Coronary artery (tissue), 2 donors: Measurements from ENCODE around the gene AJM1.
"Not testable (repeated sequence)": the region's sequence is repeated elsewhere in the genome, so short reads cannot be mapped to it uniquely, and the experiment has no call there.

ENCODE experiments used
- DNase-seq: peaks from one replicate; pipeline ENCODE4 v3.0.0-alpha.2; 2017; ENCODE audit warnings: low spot score
- H3K27ac ChIP-seq, 2 donors: fragments of 200-600 bp; sonication (generic); one replicate each; pipeline ENCODE4 v1.5.1; 2016 to 2019
- H3K4me3 ChIP-seq: fragments of 200-600 bp; sonication (generic); 2 replicates; pipeline ENCODE4 v1.5.1; 2016; ENCODE audit warnings: mild to moderate bottlenecking, moderate library complexity
- TF ChIP-seq, protein P1 (sequence below): fragments of 200-600 bp; sonication (generic); IDR thresholded peaks from one replicate; pipeline ENCODE4 v1.5.1; 2019; ENCODE audit warnings: antibody characterized with exemption

AJM1 gene

DNA sequence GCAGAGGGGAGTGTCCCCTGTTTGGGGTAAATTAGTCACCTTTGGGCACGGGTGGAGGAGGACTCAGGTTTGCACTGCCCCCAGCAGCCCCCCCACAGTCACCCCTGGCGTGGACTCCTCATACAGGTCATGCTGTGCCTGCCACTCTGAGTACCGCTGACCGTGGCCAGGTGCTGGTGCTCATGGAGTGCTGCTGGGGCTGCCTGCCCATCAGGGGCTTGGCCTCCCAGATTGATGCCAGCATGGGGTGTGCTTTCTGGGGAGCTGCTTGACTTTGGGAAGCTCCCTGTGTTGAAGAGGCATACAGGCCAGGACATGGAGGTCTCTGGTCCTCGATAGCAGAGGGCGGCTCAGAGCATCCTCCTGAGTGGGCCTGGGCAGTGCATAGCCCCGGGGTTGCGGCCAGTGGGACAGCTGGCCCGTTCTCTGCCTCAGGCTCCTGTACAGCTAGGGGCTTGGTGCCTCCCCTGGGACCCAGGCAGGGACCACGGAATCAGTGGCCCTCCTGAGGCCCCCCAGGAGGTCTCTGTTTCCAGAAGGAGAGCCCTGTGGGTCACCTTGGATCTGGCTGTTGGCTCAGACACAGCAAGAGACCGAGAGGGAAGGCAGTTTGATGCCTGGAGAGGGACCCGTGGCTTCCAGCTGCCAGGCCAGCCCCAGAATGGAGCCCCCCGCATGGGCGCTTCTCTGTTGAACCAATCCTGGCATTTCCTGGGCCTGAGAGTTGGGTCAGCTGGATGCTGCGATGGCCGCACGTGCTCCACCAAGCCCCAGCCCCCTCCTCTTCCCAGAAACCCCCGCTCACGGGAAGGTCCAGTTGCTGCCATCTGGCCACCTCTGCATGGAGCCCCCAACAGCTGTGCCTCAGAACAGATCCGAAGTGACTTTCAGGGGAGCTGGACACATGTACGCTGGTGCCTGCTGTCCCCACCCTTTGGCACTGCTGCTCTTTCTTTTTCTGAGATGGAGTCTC lies 6.1 kb upstream of the AJM1 start:
- H3K4me3 ChIP-seq: no peak overlapping the region
- no peak overlapping the region for H3K27ac ChIP-seq
- TF ChIP-seq, protein P1, sequence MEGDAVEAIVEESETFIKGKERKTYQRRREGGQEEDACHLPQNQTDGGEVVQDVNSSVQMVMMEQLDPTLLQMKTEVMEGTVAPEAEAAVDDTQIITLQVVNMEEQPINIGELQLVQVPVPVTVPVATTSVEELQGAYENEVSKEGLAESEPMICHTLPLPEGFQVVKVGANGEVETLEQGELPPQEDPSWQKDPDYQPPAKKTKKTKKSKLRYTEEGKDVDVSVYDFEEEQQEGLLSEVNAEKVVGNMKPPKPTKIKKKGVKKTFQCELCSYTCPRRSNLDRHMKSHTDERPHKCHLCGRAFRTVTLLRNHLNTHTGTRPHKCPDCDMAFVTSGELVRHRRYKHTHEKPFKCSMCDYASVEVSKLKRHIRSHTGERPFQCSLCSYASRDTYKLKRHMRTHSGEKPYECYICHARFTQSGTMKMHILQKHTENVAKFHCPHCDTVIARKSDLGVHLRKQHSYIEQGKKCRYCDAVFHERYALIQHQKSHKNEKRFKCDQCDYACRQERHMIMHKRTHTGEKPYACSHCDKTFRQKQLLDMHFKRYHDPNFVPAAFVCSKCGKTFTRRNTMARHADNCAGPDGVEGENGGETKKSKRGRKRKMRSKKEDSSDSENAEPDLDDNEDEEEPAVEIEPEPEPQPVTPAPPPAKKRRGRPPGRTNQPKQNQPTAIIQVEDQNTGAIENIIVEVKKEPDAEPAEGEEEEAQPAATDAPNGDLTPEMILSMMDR: no peak
- DNase-seq: no peak

DNA sequence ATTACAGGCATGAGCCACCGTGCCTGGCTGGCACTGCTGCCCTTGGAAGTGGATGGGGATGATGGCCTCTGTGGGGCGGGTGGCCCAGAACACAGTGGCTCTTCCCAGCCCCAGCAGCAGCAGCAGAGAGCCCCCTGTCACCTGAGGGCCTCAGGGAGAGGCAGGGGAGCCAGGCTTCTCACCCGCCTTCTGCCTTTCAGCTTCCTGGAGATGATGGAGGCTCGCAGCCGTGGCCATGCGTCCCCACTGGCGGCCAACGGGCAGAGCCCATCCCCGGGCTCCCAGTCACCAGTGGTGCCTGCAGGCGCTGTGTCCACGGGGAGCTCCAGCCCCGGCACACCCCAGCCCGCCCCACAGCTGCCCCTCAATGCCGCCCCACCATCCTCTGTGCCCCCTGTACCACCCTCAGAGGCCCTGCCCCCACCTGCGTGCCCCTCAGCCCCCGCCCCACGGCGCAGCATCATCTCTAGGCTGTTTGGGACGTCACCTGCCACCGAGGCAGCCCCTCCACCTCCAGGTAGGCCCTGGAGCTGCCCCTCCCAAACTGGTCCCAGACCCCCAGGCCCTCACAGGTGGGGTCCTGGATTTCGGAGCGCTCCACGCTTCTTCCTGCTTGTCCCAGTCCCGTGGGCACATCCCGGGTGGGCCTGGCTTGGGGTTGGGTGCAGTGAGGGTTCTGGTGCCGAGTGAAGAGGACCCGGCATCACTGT lies 5.0 kb upstream of the AJM1 start:
- TF ChIP-seq, protein P1: no peak
- Histone ChIP-seq H3K27ac (no peak overlapping the region), H3K4me3 (no peak overlapping the region)
- no peak for DNase-seq

DNA sequence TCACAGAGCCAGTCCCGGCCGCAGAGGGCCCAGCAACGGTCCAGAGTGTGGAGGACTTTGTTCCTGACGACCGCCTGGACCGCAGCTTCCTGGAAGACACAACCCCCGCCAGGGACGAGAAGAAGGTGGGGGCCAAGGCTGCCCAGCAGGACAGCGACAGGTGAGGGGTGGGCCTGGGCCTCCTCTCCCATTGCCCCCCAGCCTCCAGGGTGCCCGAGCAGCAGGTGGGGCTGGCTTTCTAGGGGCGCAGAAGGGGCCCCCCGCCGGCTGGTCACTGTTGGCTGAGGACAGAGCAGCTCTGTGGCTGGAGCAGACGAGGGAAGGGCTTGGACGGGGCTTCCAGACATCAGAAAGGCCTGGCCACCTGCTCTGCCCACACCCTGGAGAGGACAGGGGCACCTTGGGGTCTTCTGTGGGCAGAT lies 4.4 kb upstream of the AJM1 start:
- DNase-seq, H3K4me3 ChIP-seq, H3K27ac ChIP-seq: not testable (repeated sequence)

DNA sequence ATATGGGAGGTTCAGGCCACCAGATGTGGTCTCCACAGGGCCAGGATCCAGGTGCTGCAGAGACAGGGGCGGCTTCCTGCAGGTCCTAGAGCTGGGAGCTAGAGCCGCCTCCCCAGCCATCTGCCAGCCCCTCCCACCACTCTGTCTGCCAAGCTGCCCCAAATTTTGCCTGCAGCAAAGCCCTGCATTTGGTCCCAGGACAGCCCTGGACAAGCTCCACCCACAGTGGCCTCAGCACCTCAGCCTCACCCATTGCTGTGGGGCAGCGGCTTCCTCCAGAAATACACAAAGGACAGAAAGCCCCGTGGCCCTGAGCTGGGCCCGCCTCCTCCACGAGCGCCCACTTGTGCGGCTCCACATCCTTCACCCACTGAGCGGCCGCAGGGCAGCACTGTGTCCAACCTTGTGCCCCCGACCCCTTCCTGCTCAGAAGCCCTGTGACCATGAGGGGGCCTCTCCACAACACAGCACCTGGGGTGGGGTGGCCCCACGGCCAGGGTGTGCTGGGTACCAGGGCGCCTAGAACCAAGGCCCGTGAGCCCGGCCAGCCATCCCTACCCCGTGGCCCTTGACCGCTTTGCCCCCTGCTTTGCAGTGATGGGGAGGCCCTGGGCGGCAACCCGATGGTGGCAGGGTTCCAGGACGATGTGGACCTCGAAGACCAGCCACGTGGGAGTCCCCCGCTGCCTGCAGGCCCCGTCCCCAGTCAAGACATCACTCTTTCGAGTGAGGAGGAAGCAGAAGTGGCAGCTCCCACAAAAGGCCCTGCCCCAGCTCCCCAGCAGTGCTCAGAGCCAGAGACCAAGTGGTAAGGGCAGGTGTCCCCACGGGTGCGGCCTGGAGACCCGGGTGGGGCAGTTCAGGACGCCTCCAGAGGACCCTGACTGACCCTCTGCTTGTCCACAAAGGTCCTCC lies 3.7 kb upstream of the AJM1 start:
- DNase-seq: no peak

DNA sequence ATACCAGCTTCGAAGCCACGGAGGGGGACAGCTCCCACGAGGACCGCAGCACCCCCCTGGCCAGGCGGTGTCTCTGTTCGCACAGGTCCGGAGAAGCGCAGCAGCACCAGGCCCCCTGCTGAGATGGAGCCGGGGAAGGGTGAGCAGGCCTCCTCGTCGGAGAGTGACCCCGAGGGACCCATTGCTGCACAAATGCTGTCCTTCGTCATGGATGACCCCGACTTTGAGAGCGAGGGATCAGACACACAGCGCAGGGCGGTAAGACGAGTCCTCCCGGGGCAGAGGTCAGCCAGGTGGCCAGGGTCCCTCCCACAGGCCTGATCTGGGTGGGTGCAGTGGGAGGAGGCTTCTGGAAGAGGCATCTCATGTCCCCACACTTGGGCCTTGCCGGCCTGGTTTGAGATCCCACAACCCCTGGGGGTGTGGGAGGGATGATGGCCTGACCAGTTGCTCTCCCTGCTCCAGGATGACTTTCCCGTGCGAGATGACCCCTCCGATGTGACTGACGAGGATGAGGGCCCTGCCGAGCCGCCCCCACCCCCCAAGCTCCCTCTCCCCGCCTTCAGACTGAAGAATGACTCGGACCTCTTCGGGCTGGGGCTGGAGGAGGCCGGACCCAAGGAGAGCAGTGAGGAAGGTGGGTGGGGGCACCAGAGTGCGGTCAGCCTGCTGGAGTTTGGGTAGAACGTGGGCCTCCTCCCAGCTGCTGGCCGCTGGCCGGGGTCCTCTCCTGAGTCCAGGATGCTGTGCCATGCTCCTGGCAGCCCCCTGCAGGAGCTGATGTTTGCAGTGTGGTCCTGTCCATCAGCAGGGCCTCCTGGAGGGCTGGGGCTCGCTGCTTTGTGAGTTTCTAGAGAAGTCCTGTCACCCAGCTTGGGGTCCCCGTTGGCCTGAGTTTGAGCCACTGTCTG lies 2.8 kb upstream of the AJM1 start:
- DNase-seq: no peak
- no peak overlapping the region for H3K27ac ChIP-seq
- no peak overlapping the region for H3K4me3 ChIP-seq
- TF ChIP-seq, protein P1: no peak

More for the DNA sequence above, 3.7 kb upstream of the AJM1 start:
- H3K4me3 ChIP-seq: no peak overlapping the region
- TF ChIP-seq, protein P1: no peak
- no peak overlapping the region for H3K27ac ChIP-seq

DNA sequence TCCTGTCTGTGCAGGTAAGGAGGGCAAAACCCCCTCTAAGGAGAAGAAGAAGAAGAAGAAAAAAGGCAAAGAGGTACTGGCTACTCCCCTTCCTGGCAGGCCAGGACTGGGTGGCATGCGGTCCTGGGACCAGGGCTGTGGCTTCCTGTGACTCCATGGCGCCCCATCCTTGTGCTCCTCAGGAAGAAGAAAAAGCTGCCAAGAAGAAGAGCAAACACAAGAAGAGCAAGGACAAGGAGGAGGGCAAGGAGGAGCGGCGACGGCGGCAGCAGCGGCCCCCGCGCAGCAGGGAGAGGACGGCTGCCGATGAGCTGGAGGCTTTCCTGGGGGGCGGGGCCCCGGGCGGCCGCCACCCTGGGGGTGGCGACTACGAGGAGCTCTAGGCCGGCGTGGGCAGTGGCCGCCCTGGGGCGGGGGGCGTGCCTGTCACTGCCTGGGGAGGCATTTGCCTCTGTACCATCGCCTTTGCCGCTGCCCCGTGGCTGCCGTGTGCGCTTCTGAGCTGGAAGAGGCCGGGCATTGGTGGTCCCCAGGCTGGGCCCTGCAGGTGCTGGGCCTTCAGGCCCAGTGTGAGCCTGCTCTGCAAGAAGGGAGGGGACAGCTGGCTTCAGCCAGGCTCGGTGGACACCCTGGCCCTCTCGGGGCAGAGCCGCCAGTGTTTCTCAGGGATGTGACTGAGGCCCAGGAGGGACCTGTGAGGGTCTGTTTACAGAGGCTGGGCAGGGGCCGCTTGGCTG lies 2.0 kb upstream of the AJM1 start:
- Histone ChIP-seq H3K27ac (no peak overlapping the region), H3K4me3 (no peak overlapping the region)
- no peak for DNase-seq
- TF ChIP-seq, protein P1: no peak
